A673 (cell line): ENCODE results near the gene PRDM16. TPM values are rescaled to one million over a fixed set of nuclear protein-coding genes. Genes with fewer than 3 reads are reported as not detected.

Source experiments
- BruUV-seq: library from RNA; stranded (reverse); fragments of 400-500 nt; replicated peaks from 2 replicates; lab custom pipeline; 2021; lab: Mats Ljungman, UMichigan
- CTCF ChIA-PET: fragments of 300-600 bp; sonication (Branson Sonifier 250); formaldehyde crosslinking; loops from one replicate; lab custom pipeline; 2022; ENCODE audit warnings: antibody characterized with exemption; lab: Charles Lee
- POLR2A ChIA-PET: fragments of 300-600 bp; sonication (Branson Sonifier 250); formaldehyde crosslinking; loops from one replicate; lab custom pipeline; 2022; ENCODE audit warnings: antibody characterized with exemption; ENCODE audit not compliant: low non-redundant PET; lab: Charles Lee
- DNase-seq: peaks from one replicate; pipeline ENCODE4 v3.0.0-alpha.2; 2015; ENCODE audit warnings: low spot score
- H3K27ac ChIP-seq: fragments of 200-600 bp; sonication (generic); 2 replicates; pipeline ENCODE4 v1.5.1; 2016; ENCODE audit warnings: mixed run types, low read depth, mild to moderate bottlenecking, mixed read lengths, antibody characterized with exemption, low read length; ENCODE audit not compliant: poor library complexity, severe bottlenecking
- H3K27me3 ChIP-seq: fragments of 200-600 bp; sonication (generic); replicated peaks from 2 replicates; pipeline ENCODE4 v1.6.1; 2017; ENCODE audit warnings: mixed run types, low read depth, mild to moderate bottlenecking, mixed read lengths, antibody characterized with exemption, low read length; ENCODE audit not compliant: insufficient read depth, poor library complexity
- H3K36me3 ChIP-seq: fragments of 200-600 bp; sonication (generic); 2 replicates; pipeline ENCODE4 v1.6.1; 2016; ENCODE audit warnings: mixed run types, mild to moderate bottlenecking, mixed read lengths, antibody characterized with exemption, low read length; ENCODE audit not compliant: insufficient read depth, poor library complexity, severe bottlenecking
- H3K4me1 ChIP-seq: fragments of 200-600 bp; sonication (generic); 2 replicates; pipeline ENCODE4 v1.6.1; 2017; ENCODE audit warnings: mixed run types, mild to moderate bottlenecking, mixed read lengths, antibody characterized with exemption, low read length; ENCODE audit not compliant: insufficient read depth, poor library complexity, severe bottlenecking
- H3K4me3 ChIP-seq: fragments of 200-600 bp; sonication (generic); 2 replicates; pipeline ENCODE4 v1.5.1; 2016; ENCODE audit warnings: low read depth, mixed run types, mild to moderate bottlenecking, mixed read lengths, low read length; ENCODE audit not compliant: poor library complexity, severe bottlenecking
- H3K9me3 ChIP-seq: fragments of 200-600 bp; sonication (generic); 2 replicates; pipeline ENCODE4 v1.6.1; 2016; ENCODE audit warnings: mixed run types, low read depth, mild to moderate bottlenecking, mixed read lengths, antibody characterized with exemption, low read length; ENCODE audit not compliant: poor library complexity, severe bottlenecking
- CTCF ChIP-seq: fragments of 300-800, 200-600 bp; sonication (generic); conservative IDR thresholded peaks from 2 replicates; pipeline ENCODE4 v1.5.1; 2017; ENCODE audit warnings: low read depth, mild to moderate bottlenecking, antibody characterized with exemption, low read length, moderate library complexity, mixed read lengths
- EZH2 ChIP-seq: fragments of 200-600 bp; sonication (generic); IDR thresholded peaks from 2 replicates; pipeline ENCODE4 v1.6.1; 2017; ENCODE audit warnings: borderline replicate concordance, low read depth, mild to moderate bottlenecking, mixed read lengths, antibody characterized with exemption, low read length; ENCODE audit not compliant: poor library complexity, severe bottlenecking
- intact Hi-C: fragments of 100-400 bp; cut with micrococcal nuclease; formaldehyde crosslinking; loops from one replicate; pipeline ENCODE4 v1.10.0; 2022; ENCODE audit not compliant: unreplicated experiment
- total RNA-seq: library from RNA; stranded (reverse); gene quantifications from 2 replicates; pipeline ENCODE4 v1.2.3, GENCODE V29; 2021

PRDM16 gene
- total RNA-seq, 1 experiment from 2014 or later = 0.49 TPM

DNA sequence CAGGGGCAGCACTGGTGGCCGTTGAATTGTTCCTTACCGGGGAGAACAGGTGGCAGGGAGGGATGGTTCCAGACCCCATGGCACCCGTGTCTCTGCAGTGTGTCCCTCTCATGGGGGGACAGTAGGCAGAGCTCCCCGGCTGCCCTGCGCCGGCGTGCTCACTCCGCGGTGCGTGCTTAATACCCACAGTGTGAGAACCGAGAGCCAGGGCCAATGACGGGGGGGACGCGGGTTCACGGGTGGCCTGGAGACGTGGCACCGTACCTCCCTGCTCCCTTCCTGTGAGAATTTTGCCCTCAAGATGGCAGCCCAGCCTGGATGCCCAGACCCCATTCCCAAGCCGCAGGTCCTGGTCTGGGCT is 47.1 kb downstream of the PRDM16 start:
- Histone ChIP-seq H3K4me3 (no peak overlapping the region), H3K27ac (no peak overlapping the region), H3K9me3 (no peaks in the 10 kb centered on the region), H3K27me3 (no peaks in the 10 kb centered on the region), H3K4me1 (no peaks in the 10 kb centered on the region), H3K36me3 (no peaks in the 10 kb centered on the region)
- TF ChIP-seq CTCF (no peak), EZH2 (no peak)
- no peak for DNase-seq
- ChIA-PET CTCF (no interaction called here), POLR2A (no interaction called here)
- intact Hi-C loops = no loop called here
- no TSS peak for BruUV-seq

DNA sequence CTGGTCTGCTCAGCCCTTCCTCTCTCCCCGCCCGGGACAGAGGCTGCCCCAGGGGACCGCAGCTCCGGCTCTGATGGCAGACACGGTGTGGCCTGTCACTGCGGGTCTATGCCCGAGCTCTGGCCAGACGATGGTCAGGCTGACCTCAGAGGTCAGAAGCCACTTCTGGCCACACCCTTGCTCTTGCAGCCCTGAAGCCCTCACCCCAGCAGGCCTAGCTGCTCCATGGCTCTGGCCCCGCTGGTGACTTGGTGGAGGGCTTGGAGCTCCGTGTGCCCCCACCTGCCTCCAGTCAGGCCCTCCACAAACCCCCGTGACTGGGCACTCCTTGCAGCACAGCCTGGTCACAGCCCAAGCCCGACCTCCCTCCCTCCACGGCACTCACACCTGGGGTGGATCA is 47.6 kb downstream of the PRDM16 start:
- CTCF ChIA-PET = no interaction called here

DNA sequence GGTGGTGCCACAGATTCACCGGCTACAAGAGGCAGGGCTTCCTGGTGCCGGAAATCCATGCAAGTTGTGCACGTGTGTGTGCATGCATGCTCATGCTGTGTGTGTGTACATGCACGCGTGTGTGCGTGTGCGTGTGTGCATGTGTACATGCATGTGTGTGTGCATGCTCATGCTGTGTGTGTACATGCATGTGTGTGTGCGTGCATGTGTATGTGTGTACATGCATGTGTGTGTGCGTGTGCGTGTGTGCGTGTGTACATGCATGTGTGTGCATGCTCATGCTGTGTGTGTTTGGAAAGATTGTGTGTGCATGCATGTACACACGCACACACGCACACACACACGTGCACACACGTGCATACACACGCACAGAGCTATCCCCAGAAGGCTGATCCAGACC is 48.9 kb downstream of the PRDM16 start:
- no peaks in the 10 kb centered on the region for H3K9me3 ChIP-seq
- H3K27ac ChIP-seq = no peak overlapping the region
- H3K4me3 ChIP-seq = no peak overlapping the region
- POLR2A ChIA-PET = no interaction called here
- H3K27me3 ChIP-seq = peaks cover 5% of the 10 kb centered on the region
- H3K36me3 ChIP-seq = no peaks in the 10 kb centered on the region
- no peaks in the 10 kb centered on the region for H3K4me1 ChIP-seq
- no TSS peak for BruUV-seq
- intact Hi-C loops = no loop called here
- no peak for DNase-seq
- TF ChIP-seq EZH2 (no peak), CTCF (no peak)
- CTCF ChIA-PET = no interaction called here

More for the DNA sequence above, 47.6 kb downstream of the PRDM16 start:
- DNase-seq = no peak
- H3K27ac ChIP-seq = no peak overlapping the region
- H3K4me3 ChIP-seq = no peak overlapping the region
- BruUV-seq = no TSS peak
- TF ChIP-seq CTCF = no peak
- no peak for TF ChIP-seq EZH2
- intact Hi-C loops = no loop called here
- no peaks in the 10 kb centered on the region for H3K9me3 ChIP-seq
- H3K27me3 ChIP-seq = no peaks in the 10 kb centered on the region
- no peaks in the 10 kb centered on the region for H3K4me1 ChIP-seq
- POLR2A ChIA-PET = no interaction called here
- no peaks in the 10 kb centered on the region for H3K36me3 ChIP-seq
